Left ventricle myocardium superior (tissue), 1 donor: ENCODE data around the gene KRT13. TPM values are rescaled to one million over a fixed set of nuclear protein-coding genes. Genes with fewer than 3 reads are reported as not detected.

Experiments
- ATAC-seq: fragments of 200-7000 bp; cut with Tn5 transposase; one replicate; pipeline ENCODE4 v1.9.1; 2020; ENCODE audit warnings: mild to moderate bottlenecking, moderate library complexity
- DNase-seq: peaks from one replicate; pipeline ENCODE4 v3.0.0-alpha.2; 2020
- intact Hi-C: fragments of 100-400 bp; cut with micrococcal nuclease; formaldehyde crosslinking; loops from one replicate; pipeline ENCODE4 v1.11.0; 2022
- microRNA-seq: library from miRNA; unstranded; fragments of <30 nt; microRNA quantifications from one replicate; pipeline ENCODE4 v1.2.0, GENCODE V29; 2020; ENCODE audit warnings: borderline number of aligned reads
- total RNA-seq: library from RNA; stranded (reverse); fragmentation: NEBNext Ultra II Directional; extraction: Animal tissue kit (Norgen Biotek cat#: 25700); gene quantifications from one replicate; pipeline ENCODE4 v1.2.1, GENCODE V29; 2021
- donor health status: DM: no; HTN: yes; CAD: no; lungs with severe emphysema.

KRT13 gene
- total RNA-seq, 1 donor from 2014 or later = not detected

DNA sequence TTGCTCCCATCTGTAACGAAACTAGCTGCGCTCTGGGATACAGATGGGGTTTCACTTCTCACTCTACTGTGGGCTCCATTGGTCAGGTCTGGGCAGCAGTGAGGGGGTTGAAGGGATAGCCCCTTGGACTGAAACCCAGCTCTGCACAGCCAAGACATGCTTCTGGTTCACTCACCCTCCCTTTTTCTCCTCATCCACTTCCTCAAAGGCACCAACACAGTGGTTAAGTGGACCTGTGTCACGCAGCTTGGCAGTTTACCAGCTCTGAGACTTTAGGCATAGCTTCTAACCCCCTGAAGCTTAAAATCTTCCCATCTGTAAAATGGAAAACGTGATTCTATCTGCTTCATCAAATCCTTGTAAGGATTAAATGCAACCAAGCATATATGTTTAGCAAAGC, 53.1 kb downstream of the KRT13 start:
- no peak for ATAC-seq
- intact Hi-C loops = no loop called here

DNA sequence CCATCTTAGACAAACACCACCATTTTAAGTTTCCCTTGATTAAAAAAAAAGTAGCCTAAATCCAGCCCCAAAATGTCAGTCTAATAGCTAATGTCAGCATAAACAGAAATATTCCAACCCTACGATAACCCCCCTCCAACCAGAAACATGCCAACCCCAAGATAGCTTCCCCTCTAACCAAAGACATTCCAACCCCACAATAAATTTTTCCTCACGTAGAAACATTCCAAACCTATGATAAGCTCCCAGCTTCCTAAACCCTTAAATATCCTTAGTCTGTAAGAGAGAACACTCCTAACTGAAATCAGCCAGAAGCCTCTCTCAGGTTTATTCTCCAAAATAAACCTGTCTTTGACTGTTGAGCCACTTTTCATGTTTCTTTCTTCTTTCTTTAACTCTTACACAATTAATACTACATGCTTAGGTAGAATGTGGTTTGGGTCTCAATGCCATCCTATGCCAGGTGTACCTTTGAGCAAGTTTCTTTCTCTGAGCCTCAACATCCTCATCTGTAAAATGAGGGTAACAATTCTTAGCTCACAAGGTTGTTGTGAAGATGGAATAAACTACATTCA, 54.2 kb downstream of the KRT13 start:
- intact Hi-C loops = no loop called here
- ATAC-seq (no peak), DNase-seq (no peak)

More for the DNA sequence above, 53.1 kb downstream of the KRT13 start:
- no peak for DNase-seq

Small RNA genes lying within 50 kb of the gene (microRNA-seq; reads per million reads assigned to microRNA genes)
- not detected for gene MIR6510

Other genes starting within 250 kb of the KRT13 start
- not detected for gene KRTAP9-6, start 240.2 kb downstream of the KRT13 start, total RNA-seq
- gene KRTAP9-7, start 229.9 kb downstream of the KRT13 start, total RNA-seq = not detected
- not detected for gene KRTAP29-1, start 202.8 kb downstream of the KRT13 start, total RNA-seq
- gene KRTAP16-1, start 196.3 kb downstream of the KRT13 start, total RNA-seq = not detected
- gene KRTAP17-1, start 189.9 kb downstream of the KRT13 start, total RNA-seq = not detected
- not detected for gene KRT33A, start 154.8 kb downstream of the KRT13 start, total RNA-seq
- not detected for gene KRT33B, start 135.8 kb downstream of the KRT13 start, total RNA-seq
- not detected for gene KRT34, start 123.3 kb downstream of the KRT13 start, total RNA-seq
- gene KRT31, start 108.0 kb downstream of the KRT13 start, total RNA-seq = not detected
- gene KRT37, start 81.0 kb downstream of the KRT13 start, total RNA-seq = not detected
- not detected for gene KRT38, start 64.6 kb downstream of the KRT13 start, total RNA-seq
- not detected for gene KRT32, start 38.2 kb downstream of the KRT13 start, total RNA-seq
- not detected for gene KRT35, start 24.5 kb downstream of the KRT13 start, total RNA-seq
- not detected for gene KRT36, start 15.7 kb downstream of the KRT13 start, total RNA-seq
- gene KRT15, start 13.3 kb upstream of the KRT13 start, total RNA-seq = 0.32 TPM
- 6.8 TPM for gene KRT19, start 22.7 kb upstream of the KRT13 start, total RNA-seq
- not detected for gene KRT9, start 66.4 kb upstream of the KRT13 start, total RNA-seq
- gene KRT14, start 81.3 kb upstream of the KRT13 start, total RNA-seq = not detected
- not detected for gene KRT16, start 107.2 kb upstream of the KRT13 start, total RNA-seq
- not detected for gene KRT17, start 119.0 kb upstream of the KRT13 start, total RNA-seq
- gene EIF1, start 183.3 kb upstream of the KRT13 start, total RNA-seq = 1,209 TPM
- not detected for gene GAST, start 206.7 kb upstream of the KRT13 start, total RNA-seq
- gene HAP1, start 229.0 kb upstream of the KRT13 start, total RNA-seq = not detected